Measurements from ENCODE around the gene RAP1GAP.
"Not testable (repeated sequence)": the region's sequence is repeated elsewhere in the genome, so short reads cannot be mapped to it uniquely, and the experiment has no call there.

The RAP1GAP gene

GRCh38 chr1:21644348-21644747 lies 24.8 kb downstream of the RAP1GAP start:
- DNase-seq (ENCODE audit: low spot score) = no peak

DNA sequence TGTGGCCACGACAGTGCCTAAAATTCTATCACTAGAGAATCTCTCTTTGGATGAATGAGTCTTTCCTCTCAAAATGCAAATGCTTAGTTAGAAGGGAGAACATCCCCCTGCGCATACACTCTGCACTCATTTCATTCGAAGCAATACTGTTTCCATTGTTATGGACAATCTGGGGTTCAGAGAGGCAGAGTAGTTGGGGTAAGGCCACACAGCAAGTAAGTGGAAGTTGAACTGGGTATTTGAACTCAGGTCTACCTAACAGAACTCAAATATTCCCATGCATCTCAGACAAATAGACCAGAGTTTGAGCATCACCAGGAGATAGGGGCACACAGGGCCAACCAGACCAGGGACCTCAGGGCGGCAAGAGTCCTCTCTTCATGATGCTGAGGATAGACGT lies 25.5 kb downstream of the RAP1GAP start:
- no peak for DNase-seq (ENCODE audit: low spot score)

GRCh38 chr1:21641967-21642739 lies 27.0 kb downstream of the RAP1GAP start:
- no peak for DNase-seq (ENCODE audit: low spot score)

DNA sequence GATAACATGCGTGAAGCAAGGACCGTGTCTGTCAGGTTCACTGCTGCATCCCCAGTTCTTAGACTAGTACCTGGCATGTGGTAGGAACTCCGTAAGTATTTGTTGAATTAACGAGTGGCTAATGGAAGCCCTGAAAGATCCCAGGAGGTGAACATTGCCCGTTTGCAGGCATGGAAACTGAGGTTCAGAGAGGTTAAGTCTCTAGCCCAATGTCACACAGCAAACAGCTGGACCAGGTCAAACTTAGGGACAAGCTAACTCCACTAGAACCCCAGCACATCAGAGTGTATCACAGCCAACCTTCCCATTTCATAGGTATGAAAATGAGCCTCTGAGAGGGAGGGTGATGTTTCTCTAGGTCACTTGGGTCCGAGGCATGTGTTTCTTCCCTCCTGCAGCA lies 27.6 kb downstream of the RAP1GAP start:
- DNase-seq (ENCODE audit: low spot score) = no peak

DNA sequence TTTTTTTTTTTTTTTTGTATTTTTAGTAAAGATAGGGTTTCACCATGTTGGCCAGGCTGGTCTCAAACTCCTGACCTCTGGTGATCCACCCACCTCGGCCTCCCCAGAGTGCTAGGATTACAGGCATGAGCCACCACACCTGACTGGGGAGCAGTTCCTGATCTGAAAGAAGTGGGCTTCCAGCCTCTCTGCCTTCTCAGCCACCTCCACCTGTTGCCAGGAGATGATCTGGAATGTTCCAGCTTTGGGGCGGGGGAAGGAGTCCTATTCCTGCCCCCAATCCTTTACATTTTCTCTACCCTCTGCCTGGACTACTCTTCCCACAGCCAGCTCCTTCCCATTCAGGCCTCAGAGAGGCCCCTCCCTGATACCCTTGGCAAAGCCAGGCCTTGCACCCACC lies 28.1 kb downstream of the RAP1GAP start:
- no peak for DNase-seq (ENCODE audit: low spot score)

DNA sequence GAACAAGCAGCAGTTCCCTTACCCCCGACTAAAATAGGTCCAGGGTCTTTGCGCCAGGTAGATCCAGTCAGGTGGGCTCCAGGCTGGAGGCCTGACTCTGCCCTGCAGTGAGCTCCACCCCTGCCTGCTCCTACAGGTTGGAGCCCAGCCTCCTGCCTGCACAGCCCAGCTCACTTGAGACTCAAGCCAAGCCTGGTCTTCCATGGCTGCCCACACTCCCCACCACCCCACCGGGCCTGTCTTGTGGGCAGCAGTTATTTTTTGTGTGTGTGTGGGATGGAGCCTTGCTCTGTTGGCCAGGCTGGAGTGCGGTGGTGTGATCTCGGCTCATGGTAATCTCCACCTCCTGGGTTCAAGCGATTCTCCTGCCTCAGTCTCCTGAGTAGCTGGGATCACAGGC lies 28.5 kb downstream of the RAP1GAP start:
- no peak for DNase-seq (ENCODE audit: low spot score)

- no peak for DNase-seq (ENCODE audit: low spot score)
Measured at GRCh38 chr1:21639594-21640041, 29.5 kb downstream of the RAP1GAP start.

GRCh38 chr1:21638531-21639341 lies 30.4 kb downstream of the RAP1GAP start:
- no peak for DNase-seq (ENCODE audit: low spot score)

DNA sequence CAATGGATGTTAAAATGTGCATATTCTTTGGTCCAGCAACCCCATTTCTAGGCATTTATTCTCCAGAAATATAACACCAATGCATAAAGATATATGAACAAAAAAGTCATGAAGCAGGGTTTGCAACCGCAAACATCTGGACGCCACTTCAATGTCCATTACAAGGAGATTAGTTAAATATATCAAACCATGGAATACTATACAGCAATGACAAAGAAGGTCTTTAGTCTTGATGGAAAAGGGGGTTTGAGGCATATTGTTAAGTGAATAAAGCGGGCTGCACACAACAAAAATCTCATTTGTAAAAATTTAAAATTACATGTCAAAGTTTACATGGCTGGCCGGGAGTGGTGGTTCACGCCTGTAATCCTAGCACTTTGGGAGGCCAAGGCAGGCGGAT lies 31.6 kb downstream of the RAP1GAP start:
- DNase-seq (ENCODE audit: low spot score) = no peak

GRCh38 chr1:21636029-21636428 lies 33.1 kb downstream of the RAP1GAP start:
- no peak for DNase-seq (ENCODE audit: low spot score)

- DNase-seq (ENCODE audit: low spot score) = no peak
Measured at GRCh38 chr1:21634806-21635535, 34.2 kb downstream of the RAP1GAP start.

DNA sequence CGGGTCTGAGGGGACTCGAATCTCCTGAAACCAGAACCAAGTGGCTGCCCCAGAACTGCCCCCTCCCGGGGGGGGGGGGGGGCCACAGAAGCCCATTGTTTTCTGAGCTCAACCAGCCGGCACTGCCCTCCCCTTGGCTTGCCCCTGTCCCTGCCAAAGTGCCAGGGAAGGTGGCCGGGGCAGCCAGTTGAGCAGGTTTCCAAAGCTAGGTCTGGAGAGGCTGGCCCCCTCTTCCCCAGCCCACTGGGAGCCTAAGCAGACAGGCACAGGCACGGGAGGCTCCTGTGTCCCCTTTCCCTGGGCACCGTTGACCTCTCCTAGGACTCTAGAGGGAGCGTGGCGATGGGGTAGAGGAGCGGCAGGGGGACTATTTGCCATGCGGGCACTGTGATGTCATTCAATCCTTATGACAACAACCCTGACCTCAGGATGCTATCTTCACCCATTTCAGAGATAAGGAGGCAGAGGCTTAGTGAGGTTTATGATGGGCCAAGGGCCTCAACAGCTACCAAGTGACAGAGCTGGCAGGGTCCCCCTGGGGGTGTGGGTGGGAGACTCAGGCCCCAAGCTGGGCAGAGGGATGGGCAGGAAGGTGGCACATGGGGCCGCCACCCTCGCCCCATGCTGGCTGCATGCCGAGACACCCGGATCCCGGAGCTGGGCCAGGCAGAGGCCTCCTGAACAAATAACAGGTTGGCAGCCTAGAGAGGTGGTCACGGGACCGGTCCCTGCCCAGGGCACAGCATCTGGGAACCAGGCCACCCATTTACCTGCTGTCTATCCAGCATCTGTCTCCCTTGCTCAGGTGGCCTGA lies 35.0 kb downstream of the RAP1GAP start:
- DNase-seq (ENCODE audit: low spot score) = no peak

DNA sequence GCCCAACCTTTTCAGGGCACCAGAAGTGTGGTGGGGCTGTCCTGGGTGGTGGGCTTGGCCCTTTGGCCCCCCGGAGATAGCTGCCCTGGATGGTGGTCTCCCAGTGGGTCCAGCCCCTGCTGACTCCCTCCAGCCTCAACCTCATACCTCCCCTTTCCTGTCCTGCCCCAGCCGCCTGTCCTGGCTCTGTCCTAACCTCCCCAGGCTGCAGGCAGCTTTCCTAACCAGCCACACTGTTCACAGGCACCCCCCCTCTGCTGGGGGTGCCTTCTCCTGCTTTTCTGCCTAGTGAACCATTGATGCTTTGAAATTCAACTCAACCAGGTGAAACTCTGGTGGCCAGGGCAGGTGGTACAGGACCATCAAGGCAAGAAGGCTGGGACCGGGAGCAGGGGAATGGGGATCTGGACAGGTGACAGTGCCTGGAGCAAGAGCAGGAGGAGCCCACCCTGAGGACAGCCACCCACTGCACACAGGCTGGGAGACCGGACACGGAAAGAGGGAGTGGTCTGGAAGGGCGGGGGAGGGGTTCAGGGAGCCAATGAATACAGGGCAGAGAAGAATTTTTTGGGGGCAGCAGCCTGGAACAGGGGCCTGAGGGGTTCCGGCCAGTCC lies 35.9 kb downstream of the RAP1GAP start:
- no peak for DNase-seq (ENCODE audit: low spot score)

GRCh38 chr1:21631944-21632887 lies 36.9 kb downstream of the RAP1GAP start:
- DNase-seq (ENCODE audit: low spot score) = no peak

- DNase-seq (ENCODE audit: low spot score) = not testable (repeated sequence)
Measured at GRCh38 chr1:21631590-21631943, 37.6 kb downstream of the RAP1GAP start.

- DNase-seq (ENCODE audit: low spot score) = no peak
Measured at GRCh38 chr1:21630571-21631343, 38.4 kb downstream of the RAP1GAP start.

DNA sequence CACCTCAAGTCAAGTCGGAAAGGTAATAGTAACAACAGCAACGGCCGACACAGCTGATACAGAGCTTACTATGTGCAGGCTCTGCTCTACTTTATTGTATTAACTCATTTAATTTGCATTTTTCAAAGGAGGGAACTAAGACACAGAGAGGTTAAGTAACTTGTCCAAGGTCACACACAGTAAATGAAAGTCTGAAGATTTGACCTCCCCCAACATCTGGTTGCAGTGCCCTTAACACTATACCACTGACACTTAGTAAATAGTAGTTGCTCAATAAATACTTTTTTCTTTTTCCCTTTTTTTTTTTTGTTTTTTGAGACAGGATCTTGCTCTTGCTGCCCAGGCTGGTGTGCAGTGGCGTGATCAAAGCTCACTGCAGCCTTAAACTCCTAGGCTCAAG lies 39.2 kb downstream of the RAP1GAP start:
- DNase-seq (ENCODE audit: low spot score) = no peak

GRCh38 chr1:21628798-21629393 lies 40.3 kb downstream of the RAP1GAP start:
- no peak for DNase-seq (ENCODE audit: low spot score)

- DNase-seq (ENCODE audit: low spot score) = no peak
Measured at GRCh38 chr1:21626921-21627339, 42.2 kb downstream of the RAP1GAP start.

Data from COLO829 (cell line).